Endothelial cell of umbilical vein (primary cell): ENCODE data around the gene REPS1. TPM values are rescaled to one million over a fixed set of nuclear protein-coding genes. Genes with fewer than 3 reads are reported as not detected.

Experiments
- Bru-seq: library from RNA; stranded (reverse); fragments of 400-500 nt; gene quantifications from one replicate; lab custom pipeline; 2021; lab: Mats Ljungman, UMichigan
- BruChase-seq, 2 experiments: library from RNA; stranded (reverse); fragments of 400-500 nt; gene quantifications; one replicate each; lab custom pipeline; 2021; lab: Mats Ljungman, UMichigan
- BruUV-seq: library from RNA; stranded (reverse); fragments of 400-500 nt; replicated peaks from 2 replicates; lab custom pipeline; 2021; lab: Mats Ljungman, UMichigan
- CTCF ChIA-PET: fragments of 300-600, 350-600 bp; sonication (Branson Sonifier 250); formaldehyde crosslinking; loops from one replicate; lab custom pipeline; 2021; ENCODE audit warnings: antibody characterized with exemption, inconsistent platforms; lab: Charles Lee
- POLR2A ChIA-PET: fragments of 300-600, 350-600 bp; sonication (Branson Sonifier 250); formaldehyde crosslinking; loops from one replicate; lab custom pipeline; 2021; ENCODE audit warnings: antibody characterized with exemption, inconsistent platforms; lab: Charles Lee
- DNase-seq: peaks from one replicate; pipeline ENCODE4 v3.0.0-alpha.2; 2011; ENCODE audit warnings: low read depth, low spot score
- FAIRE-seq: peaks from 2 replicates; lab custom pipeline; 2011; peaks lifted over from hg19 to GRCh38; lab: Jason Lieb, UNC
- H2AFZ ChIP-seq: 2 replicates; pipeline ENCODE4 v1.6.0; 2012; ENCODE audit warnings: low read depth, low read length, control low read depth, inconsistent platforms
- H3K27ac ChIP-seq: 2 replicates; pipeline ENCODE4 v1.5.1; 2011; ENCODE audit warnings: low read depth, mild to moderate bottlenecking, control low read depth, low read length, moderate library complexity; ENCODE audit not compliant: insufficient read depth
- H3K27me3 ChIP-seq, 2 experiments: 2 replicates each; pipeline versions ENCODE4 v1.6.0 to v1.6.1; 2011; ENCODE audit warnings: low read length in 2 of 2, mixed read lengths in 1 of 2; ENCODE audit not compliant: control insufficient read depth in 2 of 2, insufficient read depth in 2 of 2
- H3K36me3 ChIP-seq, 2 experiments: 2 replicates in 1 of 2; 3 replicates in 1 of 2; pipeline ENCODE4 v1.5.1; 2011; ENCODE audit warnings: low read length in 2 of 2, mild to moderate bottlenecking in 1 of 2, moderate library complexity in 1 of 2; ENCODE audit not compliant: control insufficient read depth in 2 of 2, insufficient read depth in 2 of 2; ENCODE audit errors: extremely low read depth in 1 of 2
- H3K4me1 ChIP-seq: 3 replicates; pipeline ENCODE4 v1.5.1; 2011; ENCODE audit warnings: mild to moderate bottlenecking, low read length; ENCODE audit not compliant: control insufficient read depth, insufficient read depth; ENCODE audit errors: extremely low read depth
- H3K4me2 ChIP-seq: 2 replicates; pipeline ENCODE4 v1.6.1; 2011; ENCODE audit warnings: low read length, control low read depth, mixed read lengths; ENCODE audit not compliant: insufficient read depth
- H3K4me3 ChIP-seq, 3 experiments: fragments of 200-600 bp in 1 of 3; sonication (generic), shearing (Covaris generic) in 1 of 3; replicated peaks in 1 of 3; 2 replicates each; pipeline ENCODE4 v1.5.1; 2011 to 2016; ENCODE audit warnings: control low read depth in 3 of 3, low read length in 3 of 3, mild to moderate bottlenecking in 2 of 3, inconsistent platforms in 1 of 3, low read depth in 1 of 3, moderate library complexity in 1 of 3; ENCODE audit not compliant: insufficient read depth in 1 of 3
- H3K79me2 ChIP-seq: 2 replicates; pipeline ENCODE4 v1.6.0; 2012; ENCODE audit warnings: low read length, inconsistent platforms; ENCODE audit not compliant: control insufficient read depth, insufficient read depth
- H3K9ac ChIP-seq: replicated peaks from 2 replicates; pipeline ENCODE3; 2011; ENCODE audit warnings: low read length, control low read depth; ENCODE audit not compliant: insufficient read depth; ENCODE audit errors: extremely low read depth
- H3K9me1 ChIP-seq: replicated peaks from 3 replicates; pipeline ENCODE4 v1.6.0; 2011; ENCODE audit warnings: mild to moderate bottlenecking, low read length; ENCODE audit not compliant: control insufficient read depth, insufficient read depth; ENCODE audit errors: extremely low read depth
- H3K9me3 ChIP-seq: replicated peaks from 2 replicates; pipeline ENCODE4 v1.5.1; 2012; ENCODE audit warnings: low read length, inconsistent platforms; ENCODE audit not compliant: control insufficient read depth, insufficient read depth
- H4K20me1 ChIP-seq: replicated peaks from 2 replicates; pipeline ENCODE3; 2011; ENCODE audit warnings: mild to moderate bottlenecking, low read length; ENCODE audit not compliant: control insufficient read depth, insufficient read depth; ENCODE audit errors: extremely low read depth
- FOS ChIP-seq: IDR thresholded peaks from 2 replicates; pipeline ENCODE4 v1.6.1; 2011; ENCODE audit warnings: mild to moderate bottlenecking, low read length, moderate library complexity, borderline replicate concordance; ENCODE audit not compliant: insufficient read depth
- GATA2 ChIP-seq: IDR thresholded peaks from 2 replicates; pipeline ENCODE4 v1.7.0; 2011; ENCODE audit warnings: low read depth, mild to moderate bottlenecking, moderate library complexity, mixed read lengths, low read length; ENCODE audit not compliant: insufficient read length, insufficient read depth
- JUN ChIP-seq: IDR thresholded peaks from 2 replicates; pipeline ENCODE4 v1.6.1; 2011; ENCODE audit warnings: borderline replicate concordance, low read depth; ENCODE audit not compliant: insufficient read length, insufficient read depth
- POLR2A ChIP-seq: IDR thresholded peaks from 2 replicates; pipeline ENCODE4 v1.6.1; 2012; ENCODE audit warnings: low read depth, mild to moderate bottlenecking, control low read depth, low read length
- POLR2AphosphoS5 ChIP-seq: IDR thresholded peaks from 2 replicates; pipeline ENCODE4 v1.6.1; 2012; ENCODE audit warnings: low read depth, mild to moderate bottlenecking, control low read depth, low read length, moderate library complexity; ENCODE audit not compliant: insufficient read depth
- dilution Hi-C: fragments of 300-500 bp; cut with MboI; formaldehyde crosslinking; loops from one replicate; pipeline ENCODE4 v1.15.0; 2019; ENCODE audit warnings: low sequenced_read_pairs; ENCODE audit not compliant: extremely low pct_ligation_motif_present
- intact Hi-C: fragments of 100-400 bp; cut with micrococcal nuclease; formaldehyde crosslinking; loops from one replicate; pipeline ENCODE4 v1.10.0; 2022
- long read RNA-seq: library from polyadenylated mRNA; stranded (forward); transcript quantifications from one replicate; pipeline ENCODE4 v2.0.0, GENCODE V29; 2021
- polyA minus RNA-seq, 3 experiments: library from RNA; depleted of rRNA, polyadenylated mRNA; stranded (reverse); fragments of >200 nt; gene quantifications; 1 replicate in 1 of 3; 2 replicates in 2 of 3; pipeline ENCODE4 v1.2.3, GENCODE V29; 2011
- polyA plus RNA-seq, 4 experiments: library from polyadenylated mRNA; depleted of rRNA in 3 of 4; stranded (reverse) in 3 of 4; unstranded in 1 of 4; fragments of >200 nt; gene quantifications; 2 replicates each; pipeline versions ENCODE4 v1.2.1 to v1.2.3, GENCODE V29; 2011 to 2012; ENCODE audit warnings: missing spikeins in 1 of 4
- total RNA-seq: library from RNA; stranded (reverse); gene quantifications from 2 replicates; pipeline ENCODE4 v1.2.3, GENCODE V29; 2021
- TF ChIP-seq, protein P1 (sequence below), 2 donors: IDR thresholded peaks; 1 replicate in 1 of 2; 2 replicates in 1 of 2; pipeline ENCODE4 v1.5.1; 2011; ENCODE audit warnings: low read length in 2 of 2, mild to moderate bottlenecking in 2 of 2, moderate library complexity in 2 of 2, control low read depth in 1 of 2, inconsistent platforms in 1 of 2, low read depth in 1 of 2; ENCODE audit not compliant: insufficient read depth in 1 of 2; ENCODE audit errors: extremely low read depth in 1 of 2

Gene REPS1, protein sequence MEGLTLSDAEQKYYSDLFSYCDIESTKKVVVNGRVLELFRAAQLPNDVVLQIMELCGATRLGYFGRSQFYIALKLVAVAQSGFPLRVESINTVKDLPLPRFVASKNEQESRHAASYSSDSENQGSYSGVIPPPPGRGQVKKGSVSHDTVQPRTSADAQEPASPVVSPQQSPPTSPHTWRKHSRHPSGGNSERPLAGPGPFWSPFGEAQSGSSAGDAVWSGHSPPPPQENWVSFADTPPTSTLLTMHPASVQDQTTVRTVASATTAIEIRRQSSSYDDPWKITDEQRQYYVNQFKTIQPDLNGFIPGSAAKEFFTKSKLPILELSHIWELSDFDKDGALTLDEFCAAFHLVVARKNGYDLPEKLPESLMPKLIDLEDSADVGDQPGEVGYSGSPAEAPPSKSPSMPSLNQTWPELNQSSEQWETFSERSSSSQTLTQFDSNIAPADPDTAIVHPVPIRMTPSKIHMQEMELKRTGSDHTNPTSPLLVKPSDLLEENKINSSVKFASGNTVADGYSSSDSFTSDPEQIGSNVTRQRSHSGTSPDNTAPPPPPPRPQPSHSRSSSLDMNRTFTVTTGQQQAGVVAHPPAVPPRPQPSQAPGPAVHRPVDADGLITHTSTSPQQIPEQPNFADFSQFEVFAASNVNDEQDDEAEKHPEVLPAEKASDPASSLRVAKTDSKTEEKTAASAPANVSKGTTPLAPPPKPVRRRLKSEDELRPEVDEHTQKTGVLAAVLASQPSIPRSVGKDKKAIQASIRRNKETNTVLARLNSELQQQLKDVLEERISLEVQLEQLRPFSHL
- total RNA-seq: 26.3 and 35.0 TPM in 2 replicates
- 20.6 TPM in 2 replicates for polyA plus RNA-seq
- 22.4 and 25.0 TPM in 2 replicates for polyA plus RNA-seq (2011; cell fraction: cytosol; rRNA removed)
- 42.7 and 49.2 TPM in 2 replicates for polyA plus RNA-seq (2011; cell fraction: nucleus; rRNA removed)
- 19.1 and 26.8 TPM in 2 replicates for polyA plus RNA-seq (2012)
- polyA minus RNA-seq: 26.2 and 33.7 TPM in 2 replicates
- polyA minus RNA-seq (2011; cell fraction: cytosol; rRNA and poly(A)+ RNA removed): 12.3 TPM
- polyA minus RNA-seq (2011; cell fraction: nucleus; rRNA and poly(A)+ RNA removed): 41.6 and 51.2 TPM in 2 replicates
- percentile 84 among the genes with signal in this experiment for Bru-seq, nascent RNA
- BruChase-seq, experiment 1, labeled RNA remaining after a 6-hour chase: percentile 66 among the genes with signal in this experiment
- percentile 77 among the genes with signal in this experiment for BruChase-seq, experiment 2, labeled RNA remaining after a 2-hour chase
- long read RNA-seq, full-length matches to known transcripts: 35 of 50 reads
- long read RNA-seq, partial matches to known transcripts: 3 of 50 reads
- long read RNA-seq, other reads (novel, unspliced or antisense): 12 of 50 reads

DNA sequence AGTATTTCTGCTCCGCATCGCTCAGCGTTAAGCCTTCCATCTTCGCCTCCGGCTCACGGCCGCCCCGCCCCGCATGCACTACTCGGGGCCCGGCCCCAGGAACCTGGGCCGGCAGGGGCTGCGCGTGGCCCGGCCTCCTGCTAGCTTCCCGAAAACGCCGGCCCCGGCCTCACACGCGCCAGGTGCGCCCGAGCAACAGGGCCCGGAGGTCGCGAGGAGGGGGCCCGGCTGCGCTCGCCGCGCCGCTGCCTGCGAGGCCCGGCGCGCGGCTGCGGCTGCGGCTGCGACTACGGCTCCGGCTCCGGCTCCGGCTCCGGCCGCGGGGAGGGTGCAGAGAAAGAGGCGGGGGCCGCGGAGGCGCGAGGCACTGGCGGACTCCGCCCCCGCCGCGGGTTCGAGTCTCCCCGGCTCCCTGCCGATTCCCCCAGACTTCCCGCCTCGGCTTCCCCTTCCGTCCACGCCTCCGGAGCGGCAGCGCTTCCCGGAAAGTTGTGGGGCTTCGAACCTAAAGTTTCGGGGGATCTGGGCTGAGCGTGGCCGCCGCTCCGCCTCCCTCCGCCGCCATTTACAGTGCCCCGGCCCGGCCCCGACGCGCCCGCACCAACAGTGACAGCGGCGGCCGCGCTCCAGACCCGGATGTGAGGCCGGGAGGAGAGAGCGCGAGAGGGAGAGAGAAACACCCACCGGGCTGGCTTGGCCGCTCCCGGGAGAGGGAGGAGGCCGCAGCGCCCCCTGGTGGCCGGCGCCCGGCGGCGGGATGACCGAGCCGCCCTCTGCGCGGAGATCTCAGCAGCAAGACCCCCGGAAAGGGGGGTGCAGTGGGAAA lies at the start of gene REPS1:
Gene REPS1 (minus strand): TSS at position 611 of the 826 bp plus-strand sequence. CDS start 571 bp downstream, at position 40.
- Histone ChIP-seq H3K4me3 (peak within 1 kb of the TSS; percentile 52 to 97 (median 66)), H3K36me3 (no peaks in the 10 kb centered on the region), H3K79me2 (peaks cover 47% of the 10 kb centered on the region), H4K20me1 (peaks cover 4% of the 10 kb centered on the region), H3K9me1 (no peaks in the 10 kb centered on the region), H3K4me1 (peaks cover 12% of the 10 kb centered on the region), H3K4me2 (peak within 1 kb of the TSS; percentile 90), H3K9ac (peak within 1 kb of the TSS; percentile 92), H3K9me3 (no peaks in the 10 kb centered on the region), H3K27ac (peak within 1 kb of the TSS; percentile 58), H3K27me3 (peaks cover 0 to 3% of the 10 kb centered on the region in 2 experiments), H2AFZ (peak within 1 kb of the TSS; percentile 83)
- dilution Hi-C loops: no loop called here
- BruUV-seq: no TSS peak
- ChIA-PET POLR2A (interaction anchor here (0.6 to 0.8 kb wide), 2 partner anchors 18 to 872 kb away, joined by 3 to 4 read pairs; no protein-coding TSS in a partner anchor), CTCF (interaction anchor here (1.0 to 7.7 kb wide), 12 partner anchors 13 to 399 kb away, joined by 3 to 78 read pairs (median 6); no protein-coding TSS in a partner anchor)
- intact Hi-C loops: loop anchor here (1.0 to 5.0 kb wide), 13 partner anchors 17 to 872 kb away; partner anchors contain the start of genes ABRACL and CCDC28A
- FAIRE-seq (peak; percentile 82), DNase-seq (peak; percentile 84)
- peak; percentile 48 for TF ChIP-seq POLR2AphosphoS5
- peak; percentile 15 for TF ChIP-seq GATA2
- no peak for TF ChIP-seq JUN
- TF ChIP-seq FOS: no peak
- TF ChIP-seq POLR2A: peak; percentile 69
- TF ChIP-seq, protein P1, sequence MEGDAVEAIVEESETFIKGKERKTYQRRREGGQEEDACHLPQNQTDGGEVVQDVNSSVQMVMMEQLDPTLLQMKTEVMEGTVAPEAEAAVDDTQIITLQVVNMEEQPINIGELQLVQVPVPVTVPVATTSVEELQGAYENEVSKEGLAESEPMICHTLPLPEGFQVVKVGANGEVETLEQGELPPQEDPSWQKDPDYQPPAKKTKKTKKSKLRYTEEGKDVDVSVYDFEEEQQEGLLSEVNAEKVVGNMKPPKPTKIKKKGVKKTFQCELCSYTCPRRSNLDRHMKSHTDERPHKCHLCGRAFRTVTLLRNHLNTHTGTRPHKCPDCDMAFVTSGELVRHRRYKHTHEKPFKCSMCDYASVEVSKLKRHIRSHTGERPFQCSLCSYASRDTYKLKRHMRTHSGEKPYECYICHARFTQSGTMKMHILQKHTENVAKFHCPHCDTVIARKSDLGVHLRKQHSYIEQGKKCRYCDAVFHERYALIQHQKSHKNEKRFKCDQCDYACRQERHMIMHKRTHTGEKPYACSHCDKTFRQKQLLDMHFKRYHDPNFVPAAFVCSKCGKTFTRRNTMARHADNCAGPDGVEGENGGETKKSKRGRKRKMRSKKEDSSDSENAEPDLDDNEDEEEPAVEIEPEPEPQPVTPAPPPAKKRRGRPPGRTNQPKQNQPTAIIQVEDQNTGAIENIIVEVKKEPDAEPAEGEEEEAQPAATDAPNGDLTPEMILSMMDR (IDR thresholded peaks at IDR 0.05; ENCODE audit: extremely low read depth in 1 of 2, insufficient read depth in 1 of 2, low read depth in 1 of 2, low read length in 2 of 2): peak; percentile 90 to 95
